Lung (tissue), 12 donors: ENCODE results near the gene CLEC6A. TPM values are rescaled to one million over a fixed set of nuclear protein-coding genes. Genes with fewer than 3 reads are reported as not detected.

Experiments
- ATAC-seq: fragments of 200-7000 bp; cut with Tn5 transposase; one replicate; pipeline ENCODE4 v1.9.1; 2020; ENCODE audit warnings: moderate number of reproducible peaks; ENCODE audit not compliant: insufficient read depth, low FRiP score
- DNase-seq, 3 donors: peaks; one replicate each; pipeline ENCODE4 v3.0.0-alpha.2; 2013 to 2017
- H3K27ac ChIP-seq, 2 donors: one replicate each; pipeline ENCODE4 v1.5.1; 2013; ENCODE audit warnings: mild to moderate bottlenecking in 2 of 2, moderate library complexity in 2 of 2, control low read depth in 1 of 2, inconsistent platforms in 1 of 2, low read depth in 1 of 2, low read length in 1 of 2
- H3K27me3 ChIP-seq, 3 donors: one replicate each; pipeline ENCODE4 v1.5.1; 2013; ENCODE audit warnings: low read length in 2 of 3; ENCODE audit not compliant: control insufficient read depth in 3 of 3, insufficient read depth in 3 of 3
- H3K36me3 ChIP-seq, 4 donors: one replicate each; pipeline ENCODE4 v1.5.1; 2013; ENCODE audit warnings: low read length in 4 of 4, mild to moderate bottlenecking in 1 of 4, moderate library complexity in 1 of 4; ENCODE audit not compliant: control insufficient read depth in 4 of 4, insufficient read depth in 4 of 4
- H3K4me1 ChIP-seq, 5 donors: one replicate each; pipeline ENCODE4 v1.5.1; 2013; ENCODE audit warnings: low read length in 5 of 5, mild to moderate bottlenecking in 2 of 5, moderate library complexity in 1 of 5; ENCODE audit not compliant: control insufficient read depth in 5 of 5, insufficient read depth in 5 of 5
- H3K4me3 ChIP-seq: one replicate; pipeline ENCODE4 v1.5.1; 2013; ENCODE audit warnings: mild to moderate bottlenecking, control low read depth, moderate library complexity
- H3K9ac ChIP-seq, 2 donors: one replicate each; pipeline ENCODE4 v1.5.1; 2013; ENCODE audit warnings: low read length in 2 of 2, control low read depth in 1 of 2; ENCODE audit not compliant: insufficient read depth in 1 of 2
- H3K9me3 ChIP-seq, 4 donors: one replicate each; pipeline ENCODE4 v1.5.1; 2013; ENCODE audit warnings: low read length in 3 of 4, mild to moderate bottlenecking in 1 of 4, moderate library complexity in 1 of 4; ENCODE audit not compliant: control insufficient read depth in 4 of 4, insufficient read depth in 3 of 4
- CTCF ChIP-seq: IDR thresholded peaks from 2 replicates; pipeline ENCODE4 v1.5.1; 2012; ENCODE audit warnings: mild to moderate bottlenecking; ENCODE audit errors: control extremely low read depth, extremely low read depth
- WGBS, 2 donors: extraction: QIAGEN DNeasy Blood & Tissue Kit; methylation state at CpG; one replicate each; pipeline ENCODE4 v1.1.7; 2013; 5-methylcytosine and 5-hydroxymethylcytosine counted together
- polyA plus RNA-seq, 2 donors: library from polyadenylated mRNA; stranded (reverse); fragments of 200-250 nt; gene quantifications; one replicate each; pipeline ENCODE4 v1.2.1, GENCODE V29; 2013
- total RNA-seq, 2 donors: library from RNA; depleted of rRNA in 1 of 2; stranded (reverse); fragments of >200 nt in 1 of 2; gene quantifications; one replicate each; pipeline ENCODE4 v1.2.1, GENCODE V29; 2014 to 2021
- donor health status: control.
- donor health status: control.
- donor health status: Bipolar disorder and iron deficiency.
- donor health status: healthy.
- donor health status: DM: yes; HTN: yes; CAD: no.

CLEC6A gene
- total and polyA plus RNA-seq, 4 donors, result 0.20 to 2.0 (median 0.69) TPM

DNA sequence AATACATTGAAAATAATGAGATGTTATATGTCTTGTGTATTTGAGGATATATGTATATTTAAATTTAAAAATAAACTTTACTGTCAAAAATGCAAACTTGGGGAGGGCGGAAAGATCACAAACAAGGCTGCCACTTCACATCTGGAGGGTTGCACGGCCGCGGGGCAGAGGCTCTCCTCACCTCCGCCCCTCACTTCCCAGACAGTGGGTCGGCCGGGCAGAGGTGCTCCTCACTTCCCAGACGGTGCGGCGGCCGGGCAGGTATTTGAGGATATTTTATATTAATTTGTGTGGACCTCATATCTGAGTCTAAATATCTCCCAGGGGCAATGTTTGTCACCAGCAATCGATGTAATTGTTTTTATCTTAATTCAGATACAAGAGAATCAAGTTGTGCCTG lies 3.7 kb upstream of the CLEC6A start:
- no peak overlapping the region for H3K9ac ChIP-seq
- no peak for TF ChIP-seq CTCF
- no peak for DNase-seq

GRCh38 chr12:8453021-8453513 lies 2.7 kb upstream of the CLEC6A start:
- no peak for TF ChIP-seq CTCF
- H3K27ac ChIP-seq, result no peak overlapping the region
- peaks cover 0 to 5% (median 0%) of the 10 kb centered on the region in 5 donors for H3K4me1 ChIP-seq
- 20 to 45% methylated on average over 4 of the region's 4 CpGs for WGBS, 2 donors
- H3K4me3 ChIP-seq, result no peak overlapping the region
- ATAC-seq, result no peak
- DNase-seq, result no peak
- no peak overlapping the region for H3K9ac ChIP-seq
- no peaks in the 10 kb centered on the region for H3K9me3 ChIP-seq
- H3K36me3 ChIP-seq, result no peaks in the 10 kb centered on the region
- H3K27me3 ChIP-seq, result peaks cover 0 to 6% (median 0%) of the 10 kb centered on the region in 3 donors

More for the DNA sequence above, 3.7 kb upstream of the CLEC6A start:
- no peak for ATAC-seq
- peaks cover 0 to 1% (median 0%) of the 10 kb centered on the region in 4 donors for H3K36me3 ChIP-seq
- H3K9me3 ChIP-seq, result no peaks in the 10 kb centered on the region
- H3K4me3 ChIP-seq, result no peak overlapping the region
- peaks cover 0 to 5% (median 0%) of the 10 kb centered on the region in 5 donors for H3K4me1 ChIP-seq
- peaks cover 0 to 6% (median 0%) of the 10 kb centered on the region in 3 donors for H3K27me3 ChIP-seq
- 95 to 97% methylated on average over 12 of the region's 12 CpGs for WGBS, 2 donors
- no peak overlapping the region for H3K27ac ChIP-seq

- peaks cover 0 to 5% (median 0%) of the 10 kb centered on the region in 5 donors for H3K4me1 ChIP-seq
- no peak for TF ChIP-seq CTCF
- no peaks in the 10 kb centered on the region for H3K36me3 ChIP-seq
- H3K9ac ChIP-seq, result no peak overlapping the region
- no peak overlapping the region for H3K4me3 ChIP-seq
- H3K27ac ChIP-seq, result no peak overlapping the region
- H3K9me3 ChIP-seq, result no peaks in the 10 kb centered on the region
- peaks cover 0 to 6% (median 0%) of the 10 kb centered on the region in 3 donors for H3K27me3 ChIP-seq
- DNase-seq (no peak), ATAC-seq (no peak)
- 52 to 55% methylated on average over 1 of the region's 1 CpG for WGBS, 2 donors
These were observed 2.0 kb upstream of the CLEC6A start for GRCh38 chr12:8453796-8454195.

DNA sequence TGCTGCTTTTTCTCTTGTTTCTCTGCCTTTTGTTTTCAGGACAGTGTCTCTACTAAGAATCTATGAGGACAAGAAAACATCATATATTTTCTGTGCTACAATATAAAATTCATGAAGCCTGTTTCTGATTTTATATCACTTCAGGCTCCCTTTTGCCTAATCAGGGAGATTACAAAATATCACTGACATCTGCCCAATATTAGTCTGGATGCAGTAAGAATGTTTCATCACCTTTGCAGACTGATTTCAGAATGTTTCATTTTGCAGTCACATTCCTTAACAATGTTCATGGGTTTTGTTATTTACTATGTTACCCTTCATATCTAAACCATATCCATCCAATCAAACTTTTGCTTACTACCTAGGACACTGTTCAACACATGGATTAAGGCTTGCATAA lies 491 bp upstream of the CLEC6A start:
- peaks cover 0 to 6% (median 0%) of the 10 kb centered on the region in 3 donors for H3K27me3 ChIP-seq
- H3K36me3 ChIP-seq, result no peaks in the 10 kb centered on the region
- ATAC-seq, result no peak
- no peak for TF ChIP-seq CTCF
- DNase-seq, result no peak
- H3K4me1 ChIP-seq, result no peaks in the 10 kb centered on the region
- no peak overlapping the region for H3K4me3 ChIP-seq
- H3K9me3 ChIP-seq, result no peaks in the 10 kb centered on the region
- H3K27ac ChIP-seq, result no peak overlapping the region
- H3K9ac ChIP-seq, result no peak overlapping the region
